Measurements from ENCODE around the gene ZBTB7C. TPM values are rescaled to one million over a fixed set of nuclear protein-coding genes. Genes with fewer than 3 reads are reported as not detected.

Gene ZBTB7C
- total and polyA plus RNA-seq, 4 donors = 3.2 to 10.9 (median 3.7) TPM

- Histone ChIP-seq H3K4me3 (no peak overlapping the region), H3K27ac (ENCODE audit: low read depth in 1 of 2, low read length in 1 of 2) (no peak overlapping the region), H3K36me3 (ENCODE audit: control insufficient read depth in 4 of 4, insufficient read depth in 4 of 4, low read length in 4 of 4) (no peaks in the 10 kb centered on the region), H3K4me1 (ENCODE audit: control insufficient read depth in 5 of 5, insufficient read depth in 5 of 5, low read length in 5 of 5) (peaks cover 0 to 12% (median 0%) of the 10 kb centered on the region in 5 donors), H3K27me3 (ENCODE audit: control insufficient read depth in 3 of 3, insufficient read depth in 3 of 3, low read length in 2 of 3) (no peaks in the 10 kb centered on the region), H3K9ac (ENCODE audit: insufficient read depth in 1 of 2, low read length in 2 of 2) (no peak overlapping the region), H3K9me3 (ENCODE audit: control insufficient read depth in 4 of 4, insufficient read depth in 3 of 4, low read length in 3 of 4) (no peaks in the 10 kb centered on the region)
- 95 to 97% methylated on average over 4 of the region's 4 CpGs for WGBS, 2 donors
- TF ChIP-seq CTCF (IDR thresholded peaks at IDR 0.05; ENCODE audit: control extremely low read depth, extremely low read depth) = no peak
- DNase-seq (no peak), ATAC-seq (ENCODE audit: insufficient read depth, low FRiP score) (no peak)
These were observed 286.4 kb downstream of the ZBTB7C start for GRCh38 chr18:48122816-48123215.

- DNase-seq (no peak), ATAC-seq (ENCODE audit: insufficient read depth, low FRiP score) (no peak)
- TF ChIP-seq CTCF (IDR thresholded peaks at IDR 0.05; ENCODE audit: control extremely low read depth, extremely low read depth) = no peak
- WGBS, 2 donors = 96 to 98% methylated on average over 3 of the region's 3 CpGs
- Histone ChIP-seq H3K4me3 (no peak overlapping the region), H3K9me3 (ENCODE audit: control insufficient read depth in 4 of 4, insufficient read depth in 3 of 4, low read length in 3 of 4) (no peaks in the 10 kb centered on the region), H3K27ac (ENCODE audit: low read depth in 1 of 2, low read length in 1 of 2) (no peak overlapping the region), H3K27me3 (ENCODE audit: control insufficient read depth in 3 of 3, insufficient read depth in 3 of 3, low read length in 2 of 3) (no peaks in the 10 kb centered on the region), H3K4me1 (ENCODE audit: control insufficient read depth in 5 of 5, insufficient read depth in 5 of 5, low read length in 5 of 5) (peaks cover 0 to 12% (median 0%) of the 10 kb centered on the region in 5 donors), H3K9ac (ENCODE audit: insufficient read depth in 1 of 2, low read length in 2 of 2) (no peak overlapping the region), H3K36me3 (ENCODE audit: control insufficient read depth in 4 of 4, insufficient read depth in 4 of 4, low read length in 4 of 4) (no peaks in the 10 kb centered on the region)
These were observed 286.8 kb downstream of the ZBTB7C start for GRCh38 chr18:48122376-48122775.

- WGBS, 2 donors = 57 to 85% methylated on average over 3 of the region's 3 CpGs
- no peak overlapping the region for H3K4me3 ChIP-seq
- peaks cover 0 to 12% (median 0%) of the 10 kb centered on the region in 5 donors for H3K4me1 ChIP-seq (ENCODE audit: control insufficient read depth in 5 of 5, insufficient read depth in 5 of 5, low read length in 5 of 5)
- no peak overlapping the region for H3K27ac ChIP-seq (ENCODE audit: low read depth in 1 of 2, low read length in 1 of 2)
- ATAC-seq (ENCODE audit: insufficient read depth, low FRiP score) (no peak), DNase-seq (no peak)
- no peaks in the 10 kb centered on the region for H3K36me3 ChIP-seq (ENCODE audit: control insufficient read depth in 4 of 4, insufficient read depth in 4 of 4, low read length in 4 of 4)
- no peaks in the 10 kb centered on the region for H3K9me3 ChIP-seq (ENCODE audit: control insufficient read depth in 4 of 4, insufficient read depth in 3 of 4, low read length in 3 of 4)
- TF ChIP-seq CTCF (IDR thresholded peaks at IDR 0.05; ENCODE audit: control extremely low read depth, extremely low read depth) = no peak
- H3K27me3 ChIP-seq (ENCODE audit: control insufficient read depth in 3 of 3, insufficient read depth in 3 of 3, low read length in 2 of 3) = no peaks in the 10 kb centered on the region
- H3K9ac ChIP-seq (ENCODE audit: insufficient read depth in 1 of 2, low read length in 2 of 2) = no peak overlapping the region
These were observed 287.4 kb downstream of the ZBTB7C start for GRCh38 chr18:48121752-48122151.

GRCh38 chr18:48119204-48119603, 290.0 kb downstream of the ZBTB7C start:
- H3K27me3 ChIP-seq (ENCODE audit: control insufficient read depth in 3 of 3, insufficient read depth in 3 of 3, low read length in 2 of 3) = no peaks in the 10 kb centered on the region
- H3K36me3 ChIP-seq (ENCODE audit: control insufficient read depth in 4 of 4, insufficient read depth in 4 of 4, low read length in 4 of 4) = no peaks in the 10 kb centered on the region
- WGBS, 2 donors = 92 to 97% methylated on average over 5 of the region's 5 CpGs
- ATAC-seq (ENCODE audit: insufficient read depth, low FRiP score) (no peak), DNase-seq (no peak)
- no peak overlapping the region for H3K27ac ChIP-seq (ENCODE audit: low read depth in 1 of 2, low read length in 1 of 2)
- peaks cover 0 to 9% (median 0%) of the 10 kb centered on the region in 5 donors for H3K4me1 ChIP-seq (ENCODE audit: control insufficient read depth in 5 of 5, insufficient read depth in 5 of 5, low read length in 5 of 5)
- no peak overlapping the region for H3K9ac ChIP-seq (ENCODE audit: insufficient read depth in 1 of 2, low read length in 2 of 2)
- H3K9me3 ChIP-seq (ENCODE audit: control insufficient read depth in 4 of 4, insufficient read depth in 3 of 4, low read length in 3 of 4) = no peaks in the 10 kb centered on the region
- no peak for TF ChIP-seq CTCF (IDR thresholded peaks at IDR 0.05; ENCODE audit: control extremely low read depth, extremely low read depth)
- H3K4me3 ChIP-seq = no peak overlapping the region

Measured in lung (tissue), 12 donors.